GM12872 (cell line): Measurements from ENCODE around the gene CD52.

Source experiments
- TF ChIP-seq, protein P1 (sequence below): IDR thresholded peaks from 3 replicates; pipeline ENCODE4 v1.5.1; 2011; ENCODE audit warnings: low read depth, mild to moderate bottlenecking, low read length, moderate library complexity; ENCODE audit not compliant: insufficient read depth

Gene CD52

DNA sequence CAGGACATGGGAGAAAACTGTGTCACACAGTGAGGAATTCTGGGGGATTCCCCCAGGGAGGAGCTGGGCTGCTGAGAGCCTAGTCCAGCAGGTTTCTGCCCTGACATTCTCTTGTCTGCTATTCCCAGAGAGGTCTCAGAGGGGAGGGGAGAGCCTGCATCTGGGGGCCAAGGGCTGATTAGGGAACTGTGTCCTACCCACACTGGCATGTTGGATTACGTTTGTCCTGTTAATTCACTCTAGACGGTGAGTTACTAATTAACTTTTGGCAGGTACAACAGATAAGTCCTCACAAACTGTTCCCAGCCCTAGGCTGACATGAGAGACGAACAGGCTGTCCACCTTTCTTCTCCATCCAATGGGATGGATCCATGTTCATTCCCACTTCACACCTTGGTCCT, 40.5 kb upstream of the CD52 start:
- TF ChIP-seq, protein P1, sequence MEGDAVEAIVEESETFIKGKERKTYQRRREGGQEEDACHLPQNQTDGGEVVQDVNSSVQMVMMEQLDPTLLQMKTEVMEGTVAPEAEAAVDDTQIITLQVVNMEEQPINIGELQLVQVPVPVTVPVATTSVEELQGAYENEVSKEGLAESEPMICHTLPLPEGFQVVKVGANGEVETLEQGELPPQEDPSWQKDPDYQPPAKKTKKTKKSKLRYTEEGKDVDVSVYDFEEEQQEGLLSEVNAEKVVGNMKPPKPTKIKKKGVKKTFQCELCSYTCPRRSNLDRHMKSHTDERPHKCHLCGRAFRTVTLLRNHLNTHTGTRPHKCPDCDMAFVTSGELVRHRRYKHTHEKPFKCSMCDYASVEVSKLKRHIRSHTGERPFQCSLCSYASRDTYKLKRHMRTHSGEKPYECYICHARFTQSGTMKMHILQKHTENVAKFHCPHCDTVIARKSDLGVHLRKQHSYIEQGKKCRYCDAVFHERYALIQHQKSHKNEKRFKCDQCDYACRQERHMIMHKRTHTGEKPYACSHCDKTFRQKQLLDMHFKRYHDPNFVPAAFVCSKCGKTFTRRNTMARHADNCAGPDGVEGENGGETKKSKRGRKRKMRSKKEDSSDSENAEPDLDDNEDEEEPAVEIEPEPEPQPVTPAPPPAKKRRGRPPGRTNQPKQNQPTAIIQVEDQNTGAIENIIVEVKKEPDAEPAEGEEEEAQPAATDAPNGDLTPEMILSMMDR, result no peak

GRCh38 chr1:26277719-26278118, 40.0 kb upstream of the CD52 start:
- TF ChIP-seq, protein P1, result no peak

GRCh38 chr1:26278303-26278702, 39.5 kb upstream of the CD52 start:
- TF ChIP-seq, protein P1, result no peak

DNA sequence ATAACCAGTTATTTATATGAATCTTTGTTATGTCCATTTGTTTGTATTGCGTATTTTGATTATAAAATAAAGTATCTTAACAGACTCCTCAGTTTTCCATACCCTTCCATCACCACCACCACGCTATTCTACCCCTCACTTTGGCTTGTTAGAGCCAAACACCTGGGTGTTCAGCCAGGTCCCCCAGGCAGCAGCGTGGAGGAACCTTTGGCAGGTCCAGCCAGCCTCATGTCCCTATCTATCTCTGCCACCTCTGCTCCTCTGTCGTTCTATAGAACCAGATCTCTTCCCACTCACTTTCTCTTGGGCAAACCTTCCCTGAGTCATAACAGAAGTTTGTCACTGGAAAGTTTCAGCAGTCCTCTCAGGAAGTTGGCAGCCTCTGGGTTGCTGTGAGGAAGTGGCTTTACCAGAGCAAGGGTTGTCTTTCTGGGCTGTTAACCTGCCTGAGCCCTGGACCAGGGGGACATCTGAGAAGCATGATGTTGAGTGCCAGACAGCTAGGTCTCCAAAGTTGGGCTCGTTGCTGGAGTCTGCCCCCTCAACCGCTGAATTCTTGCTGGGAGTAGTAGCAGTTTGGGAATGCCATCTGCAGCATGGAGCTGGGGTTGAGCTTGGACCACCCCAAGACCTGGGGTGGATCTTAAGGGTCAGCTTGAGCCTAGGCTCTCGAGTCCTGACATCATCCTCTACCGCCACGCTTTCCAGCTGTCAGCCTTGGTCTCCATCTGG, 38.9 kb upstream of the CD52 start:
- TF ChIP-seq, protein P1, result no peak

GRCh38 chr1:26279456-26280332, 38.1 kb upstream of the CD52 start, which contains the start of gene SH3BGRL3:
Gene SH3BGRL3, plus strand, starts transcription at chr1:26280086. Its CDS starts 70 bp downstream, at chr1:26280156.
- TF ChIP-seq, protein P1, result peak; percentile 53

DNA sequence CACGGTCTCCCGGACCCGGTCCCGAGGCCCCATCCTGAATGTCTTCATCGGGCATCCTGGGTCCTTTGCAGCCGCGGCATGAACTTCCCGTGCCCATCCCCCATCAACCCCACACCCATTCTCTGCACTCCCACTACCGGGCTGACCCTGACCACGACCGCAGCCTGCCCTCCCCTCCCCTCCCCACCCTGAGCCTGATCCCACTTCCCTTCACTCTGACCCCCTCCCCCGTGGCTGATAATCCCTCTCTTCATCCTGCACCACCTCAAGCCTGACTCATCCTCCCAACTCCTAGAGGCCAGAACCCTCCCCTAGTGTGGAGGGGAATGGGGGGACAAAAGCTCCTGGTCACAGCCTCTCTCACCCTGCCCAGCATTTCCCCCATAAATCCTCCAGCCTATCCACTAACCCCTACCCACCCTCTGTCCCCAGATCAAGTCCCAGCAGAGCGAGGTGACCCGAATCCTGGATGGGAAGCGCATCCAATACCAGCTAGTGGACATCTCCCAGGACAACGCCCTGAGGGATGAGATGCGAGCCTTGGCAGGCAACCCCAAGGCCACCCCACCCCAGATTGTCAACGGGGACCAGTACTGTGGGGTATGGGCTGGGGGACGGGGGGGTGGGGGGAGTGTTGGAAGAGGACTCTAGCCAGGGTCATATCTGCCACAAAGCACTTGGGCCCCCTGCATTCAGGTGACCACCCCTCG, 37.3 kb upstream of the CD52 start:
- TF ChIP-seq, protein P1, result no peak
